ENCODE data around the gene RNF111.

- no peak; the same call in none of the 2 replicates for TF ChIP-seq POLR2A (IDR thresholded peaks at IDR 0.05; ENCODE audit: low read depth, low read length)
- TF ChIP-seq POU2F2 (IDR thresholded peaks at IDR 0.05; ENCODE audit: low read depth, low read length): no peak
- TF ChIP-seq TAF1 (IDR thresholded peaks at IDR 0.05; ENCODE audit: low read depth, low read length): no peak
- peak; percentile 35; the same call in 1 of the 2 replicates for TF ChIP-seq POLR2AphosphoS5 (IDR thresholded peaks at IDR 0.05; ENCODE audit: low read depth, low read length)
- no peak for TF ChIP-seq SPI1 (IDR thresholded peaks at IDR 0.05; ENCODE audit: low read depth, low read length)
Measured at GRCh38 chr15:59131969-59132562, 144.6 kb downstream of the RNF111 start.
